Hematopoietic multipotent progenitor cell treated with erythropoietin and hydrocortisone succinate and interleukin-3 and kit ligand, for 8 days (in vitro differentiated cells): ENCODE data around the gene CSTF3.

Experiments
- DNase-seq: peaks from one replicate; pipeline ENCODE4 v3.0.0-alpha.2; 2015

Gene CSTF3

GRCh38 chr11:33040033-33040861 lies 121.0 kb downstream of the CSTF3 start:
- peak; percentile 28 for DNase-seq

- peak; percentile 65 for DNase-seq
Observed at GRCh38 chr11:33039274-33040032, 121.8 kb downstream of the CSTF3 start, which contains the start of gene TCP11L1. Gene TCP11L1, plus strand, starts transcription at chr11:33039572. Its CDS starts 4,202 bp downstream, at chr11:33043774.

- no peak for DNase-seq
Observed at GRCh38 chr11:33035011-33035410, 126.3 kb downstream of the CSTF3 start.
